Gastroesophageal sphincter (tissue), 4 donors: ENCODE results near the gene BRPF3. TPM values are rescaled to one million over a fixed set of nuclear protein-coding genes. Genes with fewer than 3 reads are reported as not detected.

Source experiments
- ATAC-seq: fragments of 150-250 bp; one replicate; pipeline ENCODE4 v1.9.1; 2016; ENCODE audit warnings: mild to moderate bottlenecking, moderate library complexity
- H3K27ac ChIP-seq, 4 donors: fragments of 200-600 bp; sonication (generic) in 3 of 4; 1 replicate in 3 of 4; 2 replicates in 1 of 4; pipeline ENCODE4 v1.5.1; 2016 to 2019
- H3K27me3 ChIP-seq: fragments of 200-600 bp; sonication (generic); one replicate; pipeline ENCODE4 v1.5.1; 2019
- H3K36me3 ChIP-seq, 2 donors: fragments of 200-600 bp; sonication (generic); one replicate each; pipeline ENCODE4 v1.5.1; 2019; ENCODE audit warnings: control low read depth in 1 of 2
- H3K4me1 ChIP-seq, 3 donors: fragments of 200-600 bp; sonication (generic); 1 replicate in 2 of 3; 2 replicates in 1 of 3; pipeline ENCODE4 v1.5.1; 2016 to 2019; ENCODE audit warnings: control low read depth in 2 of 3
- H3K4me3 ChIP-seq, 2 donors: fragments of 200-600 bp; sonication (generic); one replicate each; pipeline ENCODE4 v1.5.1; 2019; ENCODE audit warnings: mild to moderate bottlenecking in 1 of 2, moderate library complexity in 1 of 2
- H3K9me3 ChIP-seq, 3 donors: fragments of 200-600 bp; sonication (generic); one replicate each; pipeline ENCODE4 v1.5.1; 2017 to 2019; ENCODE audit warnings: control low read depth in 2 of 3
- EP300 ChIP-seq: sonication (generic); formaldehyde crosslinking; IDR thresholded peaks from one replicate; pipeline ENCODE4 v1.6.1; 2017; ENCODE audit warnings: antibody characterized with exemption, mild to moderate bottlenecking
- POLR2A ChIP-seq, 2 donors: fragments of 450-650 bp; IDR thresholded peaks; one replicate each; pipeline ENCODE4 v1.6.1; 2017; ENCODE audit warnings: antibody characterized with exemption in 2 of 2, mild to moderate bottlenecking in 2 of 2, moderate library complexity in 1 of 2
- POLR2AphosphoS5 ChIP-seq: sonication (generic); formaldehyde crosslinking; IDR thresholded peaks from one replicate; pipeline ENCODE4 v1.6.1; 2017; ENCODE audit warnings: antibody characterized with exemption
- WGBS, 2 donors: methylation state at CpG; one replicate each; pipeline ENCODE4 v1.1.5; 2018; ENCODE audit warnings: low coverage in 1 of 2; 5-methylcytosine and 5-hydroxymethylcytosine counted together
- total RNA-seq, 4 donors: library from RNA; depleted of rRNA; stranded (reverse); fragments of >200 nt; gene quantifications; one replicate each; pipeline ENCODE4 v1.1.0, GENCODE V29; 2016
- TF ChIP-seq, protein P1 (sequence below), 4 experiments: fragments of 200-600 bp in 2 of 4; fragments of 450-650 bp in 2 of 4; sonication (generic) in 1 of 4; IDR thresholded peaks; one replicate each; pipeline ENCODE4 v1.5.1; 2017 to 2019; ENCODE audit warnings: antibody characterized with exemption in 4 of 4, mild to moderate bottlenecking in 2 of 4, moderate library complexity in 2 of 4

Gene BRPF3
- total RNA-seq, 4 donors from 2014 or later, result 19.0 to 36.7 (median 20.4) TPM

DNA sequence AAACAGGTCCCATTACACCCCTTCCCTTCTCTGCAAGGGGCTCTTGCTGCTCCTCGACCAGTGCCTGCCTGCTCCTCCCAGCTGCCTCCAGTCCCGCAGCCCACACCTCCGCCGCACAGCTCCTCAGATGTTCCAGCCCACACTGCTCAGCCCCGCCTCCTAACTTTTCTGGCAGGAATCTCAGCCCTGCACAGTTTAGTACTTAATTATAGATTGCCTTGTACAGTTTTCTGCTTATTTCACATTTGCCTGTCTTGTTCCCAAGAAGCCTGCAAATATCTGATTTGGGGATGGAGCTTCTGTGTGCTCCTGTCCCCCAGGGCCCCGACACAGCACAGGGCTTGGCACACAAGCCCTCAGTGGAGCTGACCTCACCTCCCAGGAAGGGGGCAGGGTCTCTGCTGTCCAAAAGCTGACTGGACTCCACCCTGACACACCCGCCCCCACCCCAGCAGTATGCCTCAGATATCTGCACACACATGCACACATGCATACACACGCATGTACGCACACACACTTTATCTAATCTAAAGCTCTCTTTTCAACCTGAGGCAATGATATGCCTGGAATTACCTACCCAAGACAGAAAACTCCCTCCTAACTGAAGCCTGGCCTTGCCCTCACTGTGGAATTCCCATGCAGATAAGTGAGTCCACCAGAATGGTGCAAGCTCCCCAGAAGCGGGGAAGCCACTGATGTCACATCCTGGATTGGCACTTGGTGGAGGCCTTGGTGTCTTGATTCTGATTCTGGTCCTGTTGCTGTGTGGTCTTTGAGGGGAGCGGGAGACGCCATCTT lies 72.1 kb downstream of the BRPF3 start:
- ATAC-seq, result no peak
- Histone ChIP-seq H3K4me1 (peaks cover 0 to 8% (median 0%) of the 10 kb centered on the region in 3 donors), H3K4me3 (no peak overlapping the region), H3K9me3 (peaks cover 0 to 14% (median 0%) of the 10 kb centered on the region in 3 donors), H3K36me3 (no peaks in the 10 kb centered on the region), H3K27ac (no peak overlapping the region), H3K27me3 (peaks cover 38% of the 10 kb centered on the region)
- TF ChIP-seq POLR2A (IDR thresholded peaks at IDR 0.05) (no peak), EP300 (no peak), POLR2AphosphoS5 (no peak)
- TF ChIP-seq, protein P1, sequence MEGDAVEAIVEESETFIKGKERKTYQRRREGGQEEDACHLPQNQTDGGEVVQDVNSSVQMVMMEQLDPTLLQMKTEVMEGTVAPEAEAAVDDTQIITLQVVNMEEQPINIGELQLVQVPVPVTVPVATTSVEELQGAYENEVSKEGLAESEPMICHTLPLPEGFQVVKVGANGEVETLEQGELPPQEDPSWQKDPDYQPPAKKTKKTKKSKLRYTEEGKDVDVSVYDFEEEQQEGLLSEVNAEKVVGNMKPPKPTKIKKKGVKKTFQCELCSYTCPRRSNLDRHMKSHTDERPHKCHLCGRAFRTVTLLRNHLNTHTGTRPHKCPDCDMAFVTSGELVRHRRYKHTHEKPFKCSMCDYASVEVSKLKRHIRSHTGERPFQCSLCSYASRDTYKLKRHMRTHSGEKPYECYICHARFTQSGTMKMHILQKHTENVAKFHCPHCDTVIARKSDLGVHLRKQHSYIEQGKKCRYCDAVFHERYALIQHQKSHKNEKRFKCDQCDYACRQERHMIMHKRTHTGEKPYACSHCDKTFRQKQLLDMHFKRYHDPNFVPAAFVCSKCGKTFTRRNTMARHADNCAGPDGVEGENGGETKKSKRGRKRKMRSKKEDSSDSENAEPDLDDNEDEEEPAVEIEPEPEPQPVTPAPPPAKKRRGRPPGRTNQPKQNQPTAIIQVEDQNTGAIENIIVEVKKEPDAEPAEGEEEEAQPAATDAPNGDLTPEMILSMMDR (IDR thresholded peaks at IDR 0.05), result no peak
- 37 to 41% methylated on average over 5 to 6 of the region's 12 CpGs for WGBS, 2 donors

DNA sequence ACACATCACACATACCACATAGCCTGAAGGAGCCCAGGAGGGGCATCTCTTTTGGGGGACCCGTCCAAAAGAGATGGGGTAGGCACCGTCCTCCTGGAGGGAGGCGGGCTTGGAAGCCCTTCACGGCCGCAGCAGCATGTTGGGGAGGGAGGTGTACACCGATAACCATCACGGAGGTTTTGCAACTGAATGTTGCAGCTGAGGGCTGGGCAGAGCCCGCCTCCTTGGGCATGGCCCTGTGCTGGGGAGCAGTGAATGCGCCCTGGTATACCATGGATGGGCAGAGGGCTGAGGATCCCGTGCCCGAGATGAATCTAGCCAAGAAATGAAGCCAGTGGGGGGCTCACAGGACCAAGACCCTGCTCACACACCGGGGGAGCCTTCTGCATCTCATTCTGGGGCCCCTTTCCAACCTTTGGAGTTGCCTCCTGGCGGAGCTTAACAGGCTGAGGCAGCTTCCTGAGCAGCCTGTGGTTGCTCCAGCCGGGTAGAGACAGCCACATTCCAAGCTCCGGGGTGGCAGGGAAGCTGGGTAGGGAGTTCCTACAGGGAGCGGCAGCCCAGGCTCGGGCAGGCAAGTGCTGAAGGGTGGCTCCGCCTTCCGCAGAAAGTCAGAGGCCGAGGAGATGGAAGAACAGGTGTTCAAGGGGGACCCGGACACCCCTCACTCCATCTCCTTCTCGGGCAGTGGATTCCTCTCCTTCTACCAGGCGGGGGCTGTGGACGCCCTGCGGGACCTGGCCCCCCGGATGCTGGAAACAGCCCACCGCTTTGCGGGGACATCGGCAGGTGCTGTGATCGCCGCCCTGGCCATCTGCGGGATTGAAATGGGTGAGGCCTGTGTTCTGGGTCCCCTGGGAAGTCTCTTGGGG lies 73.5 kb downstream of the BRPF3 start, which contains the start of gene PNPLA1:
PNPLA1 (plus strand) TSS at position 227 of the 872 bp plus-strand sequence; CDS start at position 627, 400 bp downstream.
- Histone ChIP-seq H3K9me3 (peaks cover 0 to 14% (median 0%) of the 10 kb centered on the region in 3 donors), H3K27me3 (peaks cover 36% of the 10 kb centered on the region), H3K4me1 (peaks cover 0 to 8% (median 0%) of the 10 kb centered on the region in 3 donors), H3K27ac (no peak within 1 kb of the TSS), H3K36me3 (no peaks in the 10 kb centered on the region), H3K4me3 (no peak within 1 kb of the TSS)
- ATAC-seq, result no peak
- TF ChIP-seq POLR2AphosphoS5, result no peak
- no peak for TF ChIP-seq POLR2A (IDR thresholded peaks at IDR 0.05)
- TF ChIP-seq EP300, result no peak
- TF ChIP-seq, protein P1 (IDR thresholded peaks at IDR 0.05), result no peak
- WGBS, 2 donors, result 67% methylated on average over 3 of the region's 32 CpGs; no CpG with 5 or more reads in 1 of the 2 donors

DNA sequence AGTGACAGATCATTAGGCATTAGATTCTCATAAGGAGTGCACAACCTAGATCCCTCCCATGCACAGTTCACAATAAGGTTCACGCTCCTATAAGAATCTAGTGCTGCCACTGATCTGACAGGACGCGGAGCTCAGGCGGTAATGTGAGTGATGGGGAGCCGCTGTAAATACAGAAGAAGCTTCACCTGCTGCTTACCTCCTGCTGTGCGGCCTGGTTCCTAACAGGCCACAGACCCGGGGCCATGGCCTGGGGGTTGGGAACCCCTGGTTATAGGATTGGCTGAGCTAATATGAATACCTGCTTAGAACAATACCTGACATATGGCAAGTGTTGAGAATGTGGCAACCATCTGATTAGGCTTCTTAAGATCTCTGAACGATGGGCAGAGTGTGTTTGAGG lies 75.7 kb downstream of the BRPF3 start:
- TF ChIP-seq POLR2A (IDR thresholded peaks at IDR 0.05) (no peak), POLR2AphosphoS5 (no peak), EP300 (no peak)
- TF ChIP-seq, protein P1 (IDR thresholded peaks at IDR 0.05), result no peak
- WGBS, 2 donors, result 84 to 97% methylated on average over 5 to 7 of the region's 8 CpGs
- ATAC-seq, result no peak

DNA sequence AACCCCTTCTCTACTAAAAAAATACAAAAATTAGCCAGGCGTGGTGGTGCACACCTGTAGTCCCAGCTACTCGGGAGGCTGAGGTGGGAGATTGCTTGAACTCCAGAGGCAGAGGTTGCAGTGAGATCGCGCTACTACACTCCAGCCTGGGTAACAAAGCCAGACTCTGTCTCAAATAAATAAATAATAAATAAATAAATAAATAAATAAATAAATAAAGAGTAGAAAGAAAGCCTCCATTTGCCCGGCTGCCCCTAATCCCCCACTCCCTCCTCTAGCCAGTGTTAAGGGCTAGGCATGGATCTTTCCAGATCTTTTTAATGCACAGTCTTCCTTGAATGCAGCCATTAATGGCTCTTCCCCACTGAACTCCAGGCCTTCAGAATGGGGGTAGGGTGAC lies 76.5 kb downstream of the BRPF3 start:
- Histone ChIP-seq H3K4me1 (peaks cover 0 to 8% (median 0%) of the 10 kb centered on the region in 3 donors), H3K9me3 (no peaks in the 10 kb centered on the region), H3K27me3 (peaks cover 49% of the 10 kb centered on the region), H3K4me3 (no peak overlapping the region), H3K27ac (no peak overlapping the region), H3K36me3 (no peaks in the 10 kb centered on the region)
- WGBS, 2 donors, result 82 to 100% methylated on average over 3 to 4 of the region's 5 CpGs
- TF ChIP-seq EP300 (no peak), POLR2AphosphoS5 (no peak), POLR2A (IDR thresholded peaks at IDR 0.05) (no peak)
- TF ChIP-seq, protein P1 (IDR thresholded peaks at IDR 0.05), result no peak
- ATAC-seq, result no peak

More for the DNA sequence above, 75.7 kb downstream of the BRPF3 start:
- no peaks in the 10 kb centered on the region for H3K36me3 ChIP-seq
- peaks cover 0 to 8% (median 0%) of the 10 kb centered on the region in 3 donors for H3K4me1 ChIP-seq
- H3K27me3 ChIP-seq, result peaks cover 43% of the 10 kb centered on the region
- no peak overlapping the region for H3K27ac ChIP-seq
- H3K4me3 ChIP-seq, result no peak overlapping the region
- H3K9me3 ChIP-seq, result no peaks in the 10 kb centered on the region
